Measurements from ENCODE around the gene EHMT1. TPM values are rescaled to one million over a fixed set of nuclear protein-coding genes. Genes with fewer than 3 reads are reported as not detected.
"Not testable (repeated sequence)": the region's sequence is repeated elsewhere in the genome, so short reads cannot be mapped to it uniquely, and the experiment has no call there.

The EHMT1 gene
- total RNA-seq, 1 experiment from 2014 or later, result 46.0 TPM

DNA sequence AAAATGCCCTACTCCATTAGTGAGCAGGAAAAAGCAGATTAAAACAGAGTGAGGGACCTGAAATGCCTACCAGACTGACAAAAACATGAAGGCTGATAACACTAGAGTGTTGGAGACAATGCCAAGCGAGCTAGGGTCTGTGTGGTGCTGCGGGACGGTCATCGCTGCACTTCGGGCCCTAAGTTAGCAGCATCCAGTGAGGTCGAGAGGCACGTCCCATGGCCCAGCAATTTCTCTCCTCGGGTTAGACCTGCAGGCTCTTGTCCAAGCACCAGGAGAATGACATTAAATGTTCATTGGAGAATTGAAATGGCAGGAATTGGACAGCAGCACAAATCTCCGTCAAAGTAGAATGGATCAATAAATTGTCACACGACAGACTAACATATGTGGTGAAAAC, 253.5 kb downstream of the EHMT1 start:
- DNase-seq (ENCODE audit: low read depth), result no peak
- in situ Hi-C loops (cut with HindIII; ENCODE audit: low pct_unique_long_range_greater_than_20kb, low sequenced_read_pairs), result no loop called here

DNA sequence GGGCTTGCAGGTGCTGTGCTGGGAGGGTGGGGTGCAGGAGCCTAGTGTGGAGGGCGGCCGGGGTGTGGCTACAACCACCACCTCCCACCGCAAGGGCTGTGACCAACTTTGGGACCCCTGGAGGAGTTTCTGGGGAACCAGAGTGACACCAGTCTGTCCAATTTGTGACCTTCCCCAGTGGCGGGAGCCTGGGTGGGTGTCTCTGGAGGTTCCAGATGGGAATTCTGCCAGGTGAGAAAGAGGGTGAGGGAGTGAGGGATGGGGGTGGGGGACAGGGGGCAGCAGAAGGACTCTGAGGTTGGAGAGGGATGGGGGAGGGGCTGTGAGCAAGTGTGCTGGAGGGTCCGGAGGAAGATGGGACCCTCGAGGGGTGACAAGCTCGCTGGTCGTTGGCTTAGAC, 254.6 kb downstream of the EHMT1 start:
- DNase-seq (ENCODE audit: low read depth), result no peak
- in situ Hi-C loops (cut with HindIII; ENCODE audit: low pct_unique_long_range_greater_than_20kb, low sequenced_read_pairs), result no loop called here

DNA sequence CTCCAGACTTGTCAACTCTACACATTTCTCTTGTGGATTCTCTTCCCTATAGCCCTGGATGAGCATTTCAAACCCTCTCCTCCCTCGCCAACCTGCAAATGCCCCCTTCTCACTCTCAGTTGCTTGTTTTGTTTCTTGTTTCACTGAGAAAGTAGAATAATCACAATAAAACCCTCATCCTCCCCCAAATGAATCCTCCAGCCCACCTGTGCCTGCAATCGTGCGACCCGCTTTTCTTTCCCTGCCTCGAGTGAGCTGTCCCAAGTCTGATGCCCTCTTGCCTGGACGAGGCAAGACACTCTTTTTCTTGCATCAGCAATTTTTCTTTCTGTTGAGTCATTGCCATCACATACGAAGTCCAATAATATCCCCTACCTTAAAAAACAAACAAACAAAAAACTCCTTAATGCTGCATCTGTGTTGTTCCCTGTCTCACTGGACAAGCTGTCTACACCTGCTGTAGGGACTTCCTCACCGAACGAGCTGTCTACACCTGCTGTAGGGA, 255.1 kb downstream of the EHMT1 start:
- DNase-seq (ENCODE audit: low read depth), result no peak
- in situ Hi-C loops (cut with HindIII; ENCODE audit: low pct_unique_long_range_greater_than_20kb, low sequenced_read_pairs), result no loop called here

DNA sequence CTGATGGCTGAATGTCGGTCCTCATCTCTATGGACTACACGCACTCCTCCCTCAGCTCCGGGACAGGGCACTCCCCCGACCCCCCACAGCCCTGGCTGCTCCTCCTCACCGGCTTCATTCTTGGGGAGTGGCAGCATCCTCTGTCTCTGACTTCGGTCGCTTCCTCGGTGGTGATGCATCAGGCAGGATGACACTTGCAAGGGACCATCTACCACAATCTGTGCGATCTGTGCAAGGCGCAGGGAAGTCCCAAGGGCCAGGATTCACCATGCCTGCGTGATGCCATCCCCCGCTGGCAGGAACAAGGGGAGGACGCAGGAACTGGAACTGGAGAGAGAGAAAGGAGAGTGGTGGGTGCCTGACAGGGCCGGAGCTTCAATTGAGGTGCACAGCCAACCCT, 256.5 kb downstream of the EHMT1 start:
- DNase-seq (ENCODE audit: low read depth), result no peak
- in situ Hi-C loops (cut with HindIII; ENCODE audit: low pct_unique_long_range_greater_than_20kb, low sequenced_read_pairs), result no loop called here

- in situ Hi-C loops (cut with HindIII; ENCODE audit: low pct_unique_long_range_greater_than_20kb, low sequenced_read_pairs), result no loop called here
- DNase-seq (ENCODE audit: low read depth), result no peak
These were observed 257.0 kb downstream of the EHMT1 start for GRCh38 chr9:137875846-137876245.

DNA sequence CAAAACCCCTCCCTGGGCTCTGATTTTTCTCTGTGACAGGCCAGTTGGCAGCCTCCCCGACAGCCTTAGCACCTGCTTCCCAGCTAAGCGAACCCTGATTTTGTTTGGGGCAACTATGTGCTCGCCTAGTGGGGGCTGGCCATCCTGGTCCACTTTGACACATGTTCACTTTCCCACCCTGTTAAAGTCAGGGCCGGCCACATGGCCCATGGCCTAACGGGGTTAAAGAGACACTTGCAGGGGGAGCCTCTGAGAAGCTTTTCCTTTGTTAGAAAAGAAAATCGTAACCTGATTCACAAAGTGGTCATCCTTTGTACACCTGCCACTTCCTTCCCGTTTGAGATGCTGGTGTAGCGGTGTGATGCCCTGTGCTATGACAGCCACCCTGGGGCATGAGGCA, 257.5 kb downstream of the EHMT1 start:
- DNase-seq (ENCODE audit: low read depth), result no peak
- in situ Hi-C loops (cut with HindIII; ENCODE audit: low pct_unique_long_range_greater_than_20kb, low sequenced_read_pairs), result no loop called here

- in situ Hi-C loops (cut with HindIII; ENCODE audit: low pct_unique_long_range_greater_than_20kb, low sequenced_read_pairs), result no loop called here
- no peak for DNase-seq (ENCODE audit: low read depth)
These were observed 258.1 kb downstream of the EHMT1 start for GRCh38 chr9:137876781-137877386.

GRCh38 chr9:137877506-137878122, 258.8 kb downstream of the EHMT1 start, which contains the start of gene CACNA1B:
TSS of gene CACNA1B (plus strand) at chr9:137877782. CDS start at chr9:137877934, 152 bp downstream.
- in situ Hi-C loops (cut with HindIII; ENCODE audit: low pct_unique_long_range_greater_than_20kb, low sequenced_read_pairs); DNase-seq (ENCODE audit: low read depth): not testable (repeated sequence)

DNA sequence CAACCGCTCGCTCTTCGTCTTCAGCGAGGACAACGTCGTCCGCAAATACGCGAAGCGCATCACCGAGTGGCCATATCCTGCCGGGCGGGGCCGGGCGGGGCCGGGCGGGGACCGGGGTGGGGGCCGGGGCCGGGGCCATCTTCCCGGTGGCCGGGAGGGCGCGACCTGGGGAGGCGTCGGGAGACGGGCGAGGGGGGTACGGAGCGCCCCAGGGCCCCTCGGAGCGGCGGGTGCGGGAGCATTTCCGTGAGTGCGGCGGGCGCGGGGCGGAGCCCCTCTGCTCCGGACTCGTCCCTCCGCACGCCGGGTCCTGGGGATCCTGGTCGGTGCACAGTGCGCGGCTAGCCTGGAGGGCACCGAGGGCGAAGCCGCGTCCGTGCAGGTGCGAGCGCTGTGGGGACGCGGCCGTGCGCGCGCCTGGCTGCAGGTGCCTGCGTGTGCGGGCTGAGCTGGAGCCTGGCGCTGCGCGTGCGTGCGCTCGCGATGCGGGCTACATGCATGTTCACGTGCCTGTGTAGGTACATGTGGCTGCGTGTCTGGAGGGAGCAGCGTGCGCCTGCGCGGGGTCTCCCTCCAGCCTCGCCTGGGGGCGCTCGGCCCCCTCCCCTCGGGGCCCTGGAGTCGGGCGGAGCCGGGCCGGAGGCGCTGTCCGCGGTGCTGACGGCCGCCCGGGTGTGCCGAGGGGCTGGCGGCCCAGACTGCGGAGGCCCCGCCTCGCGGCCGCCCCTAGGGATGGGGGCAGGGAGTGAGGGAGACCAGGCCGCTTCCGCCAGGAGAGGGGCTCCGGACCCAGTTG, 259.5 kb downstream of the EHMT1 start:
- peak; percentile 9 for DNase-seq (ENCODE audit: low read depth)
- in situ Hi-C loops (cut with HindIII; ENCODE audit: low pct_unique_long_range_greater_than_20kb, low sequenced_read_pairs), result no loop called here

- DNase-seq (ENCODE audit: low read depth), result no peak
- in situ Hi-C loops (cut with HindIII; ENCODE audit: low pct_unique_long_range_greater_than_20kb, low sequenced_read_pairs), result no loop called here
These were observed 260.2 kb downstream of the EHMT1 start for GRCh38 chr9:137879052-137879451.

- DNase-seq (ENCODE audit: low read depth), result no peak
- in situ Hi-C loops (cut with HindIII; ENCODE audit: low pct_unique_long_range_greater_than_20kb, low sequenced_read_pairs), result no loop called here
These were observed 260.9 kb downstream of the EHMT1 start for GRCh38 chr9:137879566-137880150.

GRCh38 chr9:137880160-137880975, 261.6 kb downstream of the EHMT1 start:
- DNase-seq (ENCODE audit: low read depth), result no peak
- in situ Hi-C loops (cut with HindIII; ENCODE audit: low pct_unique_long_range_greater_than_20kb, low sequenced_read_pairs), result no loop called here

GRCh38 chr9:137880976-137881530, 262.2 kb downstream of the EHMT1 start:
- DNase-seq (ENCODE audit: low read depth), result no peak
- in situ Hi-C loops (cut with HindIII; ENCODE audit: low pct_unique_long_range_greater_than_20kb, low sequenced_read_pairs), result no loop called here

GRCh38 chr9:137881591-137882505, 263.0 kb downstream of the EHMT1 start:
- DNase-seq (ENCODE audit: low read depth), result no peak
- in situ Hi-C loops (cut with HindIII; ENCODE audit: low pct_unique_long_range_greater_than_20kb, low sequenced_read_pairs), result no loop called here

- DNase-seq (ENCODE audit: low read depth), result no peak
- in situ Hi-C loops (cut with HindIII; ENCODE audit: low pct_unique_long_range_greater_than_20kb, low sequenced_read_pairs), result no loop called here
These were observed 263.7 kb downstream of the EHMT1 start for GRCh38 chr9:137882506-137882821.

- DNase-seq (ENCODE audit: low read depth); in situ Hi-C loops (cut with HindIII; ENCODE audit: low pct_unique_long_range_greater_than_20kb, low sequenced_read_pairs): not testable (repeated sequence)
These were observed 265.2 kb downstream of the EHMT1 start for GRCh38 chr9:137883977-137884376.

- peak; percentile 14 for DNase-seq (ENCODE audit: low read depth)
- in situ Hi-C loops (cut with HindIII; ENCODE audit: low pct_unique_long_range_greater_than_20kb, low sequenced_read_pairs), result not testable (repeated sequence)
These were observed 265.7 kb downstream of the EHMT1 start for GRCh38 chr9:137884547-137884946.
